ENCODE data around the gene PGBD1.

GRCh38 chr6:28235912-28236452, 45.4 kb upstream of the PGBD1 start:
- TF ChIP-seq CTCF (IDR thresholded peaks at IDR 0.05; ENCODE audit: low read depth, low read length) (no peak), POLR2A (IDR thresholded peaks at IDR 0.05; ENCODE audit: extremely low read depth, insufficient read length) (no peak), MYC (IDR thresholded peaks at IDR 0.05; ENCODE audit: low read depth, low read length) (no peak)
